Panc1 (cell line): ENCODE data around the gene TPPP.

Experiments
- CTCF ChIP-seq: fragments of 450-650 bp; IDR thresholded peaks from 2 replicates; pipeline ENCODE4 v1.5.1; 2017; ENCODE audit warnings: mild to moderate bottlenecking
- REST ChIP-seq, 2 experiments: IDR thresholded peaks; 2 replicates each; pipeline ENCODE4 v1.6.1; 2011 to 2012; ENCODE audit warnings: low read depth in 2 of 2, control low read depth in 1 of 2, low read length in 1 of 2, mild to moderate bottlenecking in 1 of 2, moderate library complexity in 1 of 2; ENCODE audit not compliant: insufficient read depth in 1 of 2
- SIN3A ChIP-seq: IDR thresholded peaks from 2 replicates; pipeline ENCODE4 v1.6.1; 2012; ENCODE audit warnings: low read depth, mild to moderate bottlenecking, low read length, moderate library complexity, borderline replicate concordance; ENCODE audit not compliant: insufficient read depth
- TCF7L2 ChIP-seq: IDR thresholded peaks from 2 replicates; pipeline ENCODE4 v1.6.1; 2011; ENCODE audit warnings: mild to moderate bottlenecking, low read depth, low read length, inconsistent platforms

GRCh38 chr5:676699-677076, 16.5 kb downstream of the TPPP start:
- no peak for TF ChIP-seq REST (IDR thresholded peaks at IDR 0.05; ENCODE audit: insufficient read depth in 1 of 2, low read depth in 2 of 2, low read length in 1 of 2)
- TF ChIP-seq TCF7L2, result no peak
- TF ChIP-seq CTCF, result no peak
- TF ChIP-seq SIN3A, result no peak
